MCF 10A (cell line): ENCODE data around the gene PTCHD1. TPM values are rescaled to one million over a fixed set of nuclear protein-coding genes. Genes with fewer than 3 reads are reported as not detected.

Experiments used
- BruUV-seq: library from RNA; stranded (reverse); fragments of 400-500 nt; replicated peaks from 2 replicates; lab custom pipeline; 2021; lab: Mats Ljungman, UMichigan
- CTCF ChIA-PET: fragments of 300-600 bp; sonication (Branson Sonifier 250); formaldehyde crosslinking; extraction: SDS; loops from one replicate; lab custom pipeline; 2021; ENCODE audit warnings: antibody characterized with exemption, inconsistent platforms; lab: Yijun Ruan, JAX
- POLR2A ChIA-PET: fragments of 300-600, 350-650 bp; sonication (Branson Sonifier 250); formaldehyde crosslinking; extraction: SDS; loops from one replicate; lab custom pipeline; 2020; ENCODE audit warnings: antibody characterized with exemption, inconsistent platforms; lab: Yijun Ruan, JAX
- DNase-seq: peaks from one replicate; pipeline ENCODE4 v3.0.0-alpha.2; 2018; ENCODE audit not compliant: unreplicated experiment
- H3K27ac Mint-ChIP-seq: one replicate; pipeline ENCODE4 v1.8.0; 2022; ENCODE audit warnings: mild to moderate bottlenecking, low read depth, mixed read lengths; ENCODE audit not compliant: unreplicated experiment
- H3K27me3 Mint-ChIP-seq: one replicate; pipeline ENCODE4 v1.8.0; 2022; ENCODE audit warnings: mixed read lengths; ENCODE audit not compliant: insufficient read depth, unreplicated experiment
- H3K36me3 Mint-ChIP-seq: one replicate; pipeline ENCODE4 v1.8.0; 2022; ENCODE audit warnings: mild to moderate bottlenecking, moderate library complexity, mixed read lengths; ENCODE audit not compliant: insufficient read depth, unreplicated experiment
- H3K4me1 Mint-ChIP-seq: one replicate; pipeline ENCODE4 v1.8.0; 2022; ENCODE audit warnings: mixed read lengths; ENCODE audit not compliant: insufficient read depth, unreplicated experiment
- H3K4me3 Mint-ChIP-seq: one replicate; pipeline ENCODE4 v1.8.0; 2022; ENCODE audit warnings: mild to moderate bottlenecking, moderate library complexity, mixed read lengths; ENCODE audit not compliant: unreplicated experiment
- H3K9me3 Mint-ChIP-seq: one replicate; pipeline ENCODE4 v1.8.0; 2022; ENCODE audit warnings: mixed read lengths; ENCODE audit not compliant: unreplicated experiment
- intact Hi-C: fragments of 100-400 bp; cut with micrococcal nuclease; formaldehyde crosslinking; loops from 2 replicates; pipeline ENCODE4 v1.14.1; 2022
- total RNA-seq: library from RNA; stranded (reverse); gene quantifications from 2 replicates; pipeline ENCODE4 v1.2.3, GENCODE V29; 2022
- TF ChIP-seq, protein P1 (sequence below): fragments of 200-600 bp; IDR thresholded peaks from one replicate; pipeline ENCODE4 v1.8.0; 2022; ENCODE audit warnings: antibody characterized with exemption, mild to moderate bottlenecking; ENCODE audit not compliant: unreplicated experiment

Gene PTCHD1
- total RNA-seq, 1 experiment from 2014 or later: not detected

DNA sequence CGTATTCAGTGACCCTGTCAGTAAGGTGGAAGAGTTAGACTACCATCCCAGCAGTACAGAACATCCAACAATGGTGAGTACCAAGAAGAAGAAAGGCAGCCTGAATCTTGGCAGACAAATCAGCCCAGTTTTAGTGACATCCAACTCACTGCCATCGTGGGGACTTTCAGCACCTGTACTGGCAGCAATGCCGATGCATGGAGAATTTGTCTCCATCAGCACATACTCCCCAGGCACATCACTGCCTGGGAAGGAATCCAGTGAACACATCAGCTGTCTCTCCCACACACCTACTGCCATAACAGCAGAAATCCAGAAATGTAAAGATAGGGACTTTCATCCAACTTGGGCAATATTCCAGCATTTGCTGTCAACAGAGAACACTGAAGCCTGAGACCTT is 29.8 kb downstream of the PTCHD1 start:
- TF ChIP-seq, protein P1, sequence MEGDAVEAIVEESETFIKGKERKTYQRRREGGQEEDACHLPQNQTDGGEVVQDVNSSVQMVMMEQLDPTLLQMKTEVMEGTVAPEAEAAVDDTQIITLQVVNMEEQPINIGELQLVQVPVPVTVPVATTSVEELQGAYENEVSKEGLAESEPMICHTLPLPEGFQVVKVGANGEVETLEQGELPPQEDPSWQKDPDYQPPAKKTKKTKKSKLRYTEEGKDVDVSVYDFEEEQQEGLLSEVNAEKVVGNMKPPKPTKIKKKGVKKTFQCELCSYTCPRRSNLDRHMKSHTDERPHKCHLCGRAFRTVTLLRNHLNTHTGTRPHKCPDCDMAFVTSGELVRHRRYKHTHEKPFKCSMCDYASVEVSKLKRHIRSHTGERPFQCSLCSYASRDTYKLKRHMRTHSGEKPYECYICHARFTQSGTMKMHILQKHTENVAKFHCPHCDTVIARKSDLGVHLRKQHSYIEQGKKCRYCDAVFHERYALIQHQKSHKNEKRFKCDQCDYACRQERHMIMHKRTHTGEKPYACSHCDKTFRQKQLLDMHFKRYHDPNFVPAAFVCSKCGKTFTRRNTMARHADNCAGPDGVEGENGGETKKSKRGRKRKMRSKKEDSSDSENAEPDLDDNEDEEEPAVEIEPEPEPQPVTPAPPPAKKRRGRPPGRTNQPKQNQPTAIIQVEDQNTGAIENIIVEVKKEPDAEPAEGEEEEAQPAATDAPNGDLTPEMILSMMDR: no peak
- no peak overlapping the region for H3K4me3 Mint-ChIP-seq
- peaks cover 7% of the 10 kb centered on the region for H3K36me3 Mint-ChIP-seq
- ChIA-PET POLR2A (interaction anchor here (0.7 kb wide), 2 partner anchors 9 to 662 kb away, joined by 3 read pairs; no protein-coding TSS in a partner anchor), CTCF (interaction anchor here (1.2 kb wide), 1 partner anchor 39 kb away, joined by 3 read pairs; no protein-coding TSS in a partner anchor)
- H3K27me3 Mint-ChIP-seq: peaks cover 92% of the 10 kb centered on the region
- H3K27ac Mint-ChIP-seq: no peak overlapping the region
- intact Hi-C loops: no loop called here
- H3K4me1 Mint-ChIP-seq: no peaks in the 10 kb centered on the region
- BruUV-seq: no TSS peak
- H3K9me3 Mint-ChIP-seq: no peaks in the 10 kb centered on the region
- DNase-seq: no peak

DNA sequence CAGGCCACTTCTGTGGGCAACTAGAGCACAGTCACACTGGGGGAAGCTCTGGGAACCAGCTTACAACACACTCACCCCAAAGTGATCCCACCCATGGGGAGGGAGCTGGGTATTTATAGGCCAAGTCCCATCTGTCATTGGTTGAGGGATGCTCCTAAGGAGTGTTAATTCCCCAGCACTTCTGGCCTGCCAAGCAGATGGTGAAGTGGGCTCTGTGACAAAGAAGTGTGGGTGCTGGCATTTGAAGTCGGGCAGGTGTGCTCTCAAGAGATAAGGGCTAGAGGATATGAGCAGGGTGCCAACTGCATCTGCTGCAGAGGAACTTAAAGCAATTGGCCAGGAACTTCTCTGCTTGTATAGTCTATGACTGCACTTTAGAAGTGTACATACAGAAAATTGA is 30.9 kb downstream of the PTCHD1 start:
- TF ChIP-seq, protein P1: no peak
- H3K4me1 Mint-ChIP-seq: no peaks in the 10 kb centered on the region
- H3K9me3 Mint-ChIP-seq: no peaks in the 10 kb centered on the region
- POLR2A ChIA-PET: no interaction called here
- intact Hi-C loops: no loop called here
- no peak overlapping the region for H3K4me3 Mint-ChIP-seq
- CTCF ChIA-PET: interaction anchor here (0.5 to 1.1 kb wide), 2 partner anchors 10 to 894 kb away, joined by 3 read pairs; no protein-coding TSS in a partner anchor
- H3K36me3 Mint-ChIP-seq: peaks cover 7% of the 10 kb centered on the region
- H3K27ac Mint-ChIP-seq: no peak overlapping the region
- peaks cover 91% of the 10 kb centered on the region for H3K27me3 Mint-ChIP-seq
- DNase-seq: no peak
- no TSS peak for BruUV-seq

DNA sequence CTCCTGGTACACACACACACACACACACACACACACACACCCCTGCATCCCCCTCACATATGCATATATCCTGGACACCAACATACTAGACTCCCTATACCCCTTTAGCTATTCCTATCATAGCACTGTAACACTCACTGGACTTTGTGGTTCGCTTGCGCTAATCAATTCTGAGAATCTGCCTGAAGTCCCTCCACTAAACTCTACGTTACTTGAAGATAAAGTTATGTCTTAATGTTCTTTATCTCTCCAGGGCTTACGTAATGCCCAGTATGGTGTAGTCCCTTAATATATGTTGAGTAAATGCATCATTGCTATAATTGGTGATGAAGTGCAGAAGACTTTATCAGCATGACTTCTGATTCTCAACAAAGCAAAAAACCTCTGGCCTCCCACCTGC is 32.3 kb downstream of the PTCHD1 start:
- H3K4me3 Mint-ChIP-seq: no peak overlapping the region
- H3K36me3 Mint-ChIP-seq: peaks cover 6% of the 10 kb centered on the region
- DNase-seq: no peak
- H3K4me1 Mint-ChIP-seq: no peaks in the 10 kb centered on the region
- TF ChIP-seq, protein P1: no peak
- no peak overlapping the region for H3K27ac Mint-ChIP-seq
- intact Hi-C loops: no loop called here
- BruUV-seq: no TSS peak
- CTCF ChIA-PET: no interaction called here
- H3K27me3 Mint-ChIP-seq: peaks cover 91% of the 10 kb centered on the region
- POLR2A ChIA-PET: no interaction called here
- H3K9me3 Mint-ChIP-seq: no peaks in the 10 kb centered on the region

DNA sequence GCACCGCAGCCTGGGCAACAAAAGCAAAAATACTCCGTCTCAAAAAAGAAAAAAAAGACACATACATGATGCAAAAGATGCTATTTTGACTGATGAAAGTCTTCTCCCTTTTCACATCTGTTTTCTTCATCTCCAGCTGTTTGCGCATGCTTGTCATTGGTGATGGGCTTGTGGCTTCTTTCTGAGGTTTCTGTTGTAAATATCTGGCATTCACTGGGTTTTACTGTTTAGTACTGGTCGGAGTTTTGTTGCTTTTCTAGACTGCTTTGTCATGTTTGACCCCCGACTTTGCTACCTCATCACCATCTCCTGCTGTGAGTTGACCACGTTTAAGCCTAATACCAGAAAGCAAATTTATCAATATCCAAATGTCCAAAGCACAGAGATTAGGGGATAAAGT is 34.4 kb downstream of the PTCHD1 start:
- BruUV-seq: no TSS peak
- CTCF ChIA-PET: interaction anchor here (0.6 to 1.4 kb wide), 2 partner anchors 136 to 1470 kb away, joined by 3 to 4 read pairs; no protein-coding TSS in a partner anchor

More for the DNA sequence above, 34.4 kb downstream of the PTCHD1 start:
- Mint-ChIP-seq H3K36me3 (no peaks in the 10 kb centered on the region), H3K4me3 (no peak overlapping the region), H3K27ac (no peak overlapping the region), H3K27me3 (peaks cover 93% of the 10 kb centered on the region), H3K4me1 (peaks cover 9% of the 10 kb centered on the region), H3K9me3 (no peaks in the 10 kb centered on the region)
- no peak for DNase-seq
- TF ChIP-seq, protein P1: no peak
- POLR2A ChIA-PET: no interaction called here
- intact Hi-C loops: no loop called here
